Activated CD8-positive, alpha-beta T cell treated with anti-CD3 and anti-CD28 coated beads for 36 hours (primary cell): Measurements from ENCODE around the gene NF1. TPM values are rescaled to one million over a fixed set of nuclear protein-coding genes. Genes with fewer than 3 reads are reported as not detected.

Source experiments
- ATAC-seq: fragments of 200-7000 bp; cut with Tn5 transposase; one replicate; pipeline ENCODE4 v1.10.0; 2021; ENCODE audit warnings: mild to moderate bottlenecking, moderate library complexity
- CTCF ChIA-PET: fragments of 350-600 bp; sonication (Branson Sonifier 250); formaldehyde crosslinking; loops from one replicate; lab custom pipeline; 2021; ENCODE audit warnings: antibody characterized with exemption; lab: Charles Lee
- POLR2A ChIA-PET: fragments of 350-600 bp; sonication (Branson Sonifier 250); formaldehyde crosslinking; loops from one replicate; lab custom pipeline; 2021; ENCODE audit warnings: antibody characterized with exemption; lab: Charles Lee
- DNase-seq: peaks from one replicate; pipeline ENCODE4 v3.0.0-alpha.2; 2020
- H3K27ac Mint-ChIP-seq: one replicate; pipeline ENCODE4 v1.8.0; 2021; ENCODE audit warnings: mild to moderate bottlenecking, mixed read lengths
- H3K27me3 Mint-ChIP-seq: one replicate; pipeline ENCODE4 v1.8.0; 2021; ENCODE audit warnings: mixed read lengths
- H3K36me3 Mint-ChIP-seq: one replicate; pipeline ENCODE4 v1.8.0; 2021; ENCODE audit warnings: low read depth, mixed read lengths
- H3K4me1 Mint-ChIP-seq: one replicate; pipeline ENCODE4 v1.8.0; 2021; ENCODE audit warnings: low read depth, mixed read lengths
- H3K4me3 Mint-ChIP-seq: one replicate; pipeline ENCODE4 v1.8.0; 2021; ENCODE audit warnings: mild to moderate bottlenecking, moderate library complexity, mixed read lengths
- H3K9me3 Mint-ChIP-seq: one replicate; pipeline ENCODE4 v1.8.0; 2021; ENCODE audit warnings: mixed read lengths
- CTCF ChIP-seq: fragments of 200-600 bp; IDR thresholded peaks from one replicate; pipeline ENCODE4 v1.8.0; 2022; ENCODE audit warnings: antibody characterized with exemption, mild to moderate bottlenecking
- intact Hi-C: fragments of 100-400 bp; cut with micrococcal nuclease; formaldehyde crosslinking; loops from one replicate; pipeline ENCODE4 v1.10.0; 2022
- total RNA-seq, 2 experiments: library from RNA; stranded (reverse); gene quantifications; one replicate each; pipeline ENCODE4 v1.2.3, GENCODE V29; 2021

NF1 gene
- total RNA-seq, 2 experiments from 2014 or later, result 19.4 to 20.1 TPM

GRCh38 chr17:31385428-31386285 is 290.9 kb downstream of the NF1 start:
- ATAC-seq, result no peak
- intact Hi-C loops, result no loop called here
- no peak for TF ChIP-seq CTCF
- Mint-ChIP-seq H3K27ac (no peak overlapping the region), H3K27me3 (peaks cover 16% of the 10 kb centered on the region), H3K4me3 (no peak overlapping the region), H3K36me3 (no peaks in the 10 kb centered on the region), H3K9me3 (no peaks in the 10 kb centered on the region), H3K4me1 (peaks cover 2% of the 10 kb centered on the region)
- DNase-seq, result no peak
- ChIA-PET CTCF (interaction anchor here (0.7 kb wide), 1 partner anchor 10 kb away, joined by 4 read pairs; no protein-coding TSS in a partner anchor), POLR2A (no interaction called here)

- no peak overlapping the region for H3K4me3 Mint-ChIP-seq
- intact Hi-C loops, result no loop called here
- H3K27me3 Mint-ChIP-seq, result peaks cover 20% of the 10 kb centered on the region
These were observed 291.8 kb downstream of the NF1 start for GRCh38 chr17:31386542-31387075.

GRCh38 chr17:31387438-31387837 is 292.7 kb downstream of the NF1 start:
- ATAC-seq, result no peak
- intact Hi-C loops, result no loop called here
- Mint-ChIP-seq H3K27me3 (peaks cover 24% of the 10 kb centered on the region), H3K27ac (no peak overlapping the region), H3K4me3 (no peak overlapping the region), H3K36me3 (no peaks in the 10 kb centered on the region), H3K4me1 (peaks cover 3% of the 10 kb centered on the region), H3K9me3 (no peaks in the 10 kb centered on the region)
- ChIA-PET CTCF (interaction anchor here (4.9 kb wide), 1 partner anchor 137 kb away, joined by 41 read pairs; no protein-coding TSS in a partner anchor), POLR2A (no interaction called here)
- TF ChIP-seq CTCF, result no peak
- no peak for DNase-seq

More at GRCh38 chr17:31386542-31387075, 291.8 kb downstream of the NF1 start:
- no peak for TF ChIP-seq CTCF
- no peak overlapping the region for H3K27ac Mint-ChIP-seq
- ATAC-seq, result no peak
- peaks cover 2% of the 10 kb centered on the region for H3K4me1 Mint-ChIP-seq
- ChIA-PET POLR2A (no interaction called here), CTCF (no interaction called here)
- H3K9me3 Mint-ChIP-seq, result no peaks in the 10 kb centered on the region
- H3K36me3 Mint-ChIP-seq, result no peaks in the 10 kb centered on the region
- DNase-seq, result no peak

GRCh38 chr17:31388351-31388750 is 293.6 kb downstream of the NF1 start:
- H3K27me3 Mint-ChIP-seq, result peaks cover 33% of the 10 kb centered on the region
- no peak overlapping the region for H3K4me3 Mint-ChIP-seq
- H3K9me3 Mint-ChIP-seq, result no peaks in the 10 kb centered on the region
- intact Hi-C loops, result no loop called here
- H3K4me1 Mint-ChIP-seq, result peaks cover 5% of the 10 kb centered on the region
- ChIA-PET CTCF (interaction anchor here (0.9 to 4.9 kb wide), 6 partner anchors 9 to 136 kb away, joined by 3 to 41 read pairs (median 8); no protein-coding TSS in a partner anchor), POLR2A (interaction anchor here (0.5 kb wide), 1 partner anchor 162 kb away, joined by 3 read pairs; no protein-coding TSS in a partner anchor)
- no peaks in the 10 kb centered on the region for H3K36me3 Mint-ChIP-seq
- H3K27ac Mint-ChIP-seq, result no peak overlapping the region
- TF ChIP-seq CTCF, result no peak
- DNase-seq (no peak), ATAC-seq (no peak)
